Parathyroid adenoma (tissue), 2 donors: ENCODE results near the gene CARMIL3.
"Not testable (repeated sequence)": the region's sequence is repeated elsewhere in the genome, so short reads cannot be mapped to it uniquely, and the experiment has no call there.

ENCODE experiments used
- H2AFZ ChIP-seq: fragments of 300-600 bp; sonication (generic); one replicate; pipeline ENCODE4 v1.7.0; 2017; ENCODE audit warnings: antibody characterized with exemption, mild to moderate bottlenecking
- H3K27ac ChIP-seq: fragments of 300-600 bp; sonication (generic); one replicate; pipeline ENCODE4 v1.7.0; 2017
- H3K27me3 ChIP-seq: fragments of 300-600 bp; sonication (generic); one replicate; pipeline ENCODE4 v1.7.0; 2017; ENCODE audit warnings: low read length; ENCODE audit not compliant: control insufficient read depth, insufficient read depth
- H3K36me3 ChIP-seq: fragments of 300-600 bp; sonication (generic); one replicate; pipeline ENCODE4 v1.7.0; 2017; ENCODE audit warnings: low read length; ENCODE audit not compliant: control insufficient read depth, insufficient read depth
- H3K4me1 ChIP-seq: fragments of 300-600 bp; sonication (generic); one replicate; pipeline ENCODE4 v1.7.0; 2017; ENCODE audit warnings: control low read depth
- H3K4me2 ChIP-seq: fragments of 300-600 bp; sonication (generic); one replicate; pipeline ENCODE4 v1.7.0; 2017; ENCODE audit warnings: low read length
- H3K4me3 ChIP-seq: fragments of 300-600 bp; sonication (generic); one replicate; pipeline ENCODE4 v1.7.0; 2017; ENCODE audit warnings: low read depth, low read length
- H3K79me2 ChIP-seq: fragments of 300-600 bp; sonication (generic); one replicate; pipeline ENCODE4 v1.7.0; 2017; ENCODE audit warnings: control low read depth
- H3K9ac ChIP-seq: fragments of 300-600 bp; sonication (generic); one replicate; pipeline ENCODE4 v1.7.0; 2017; ENCODE audit warnings: mild to moderate bottlenecking
- H3K9me3 ChIP-seq: fragments of 300-600 bp; sonication (generic); one replicate; pipeline ENCODE4 v1.7.0; 2017; ENCODE audit warnings: low read length; ENCODE audit not compliant: control insufficient read depth
- TF ChIP-seq, protein P1 (sequence below): fragments of 300-600 bp; sonication (generic); IDR thresholded peaks from one replicate; pipeline ENCODE4 v1.7.0; 2017; ENCODE audit warnings: antibody characterized with exemption, mild to moderate bottlenecking
- donor health status: primary hyperparathyroidism.

CARMIL3 gene

GRCh38 chr14:24013654-24014514 lies 37.9 kb upstream of the CARMIL3 start:
- TF ChIP-seq, protein P1, sequence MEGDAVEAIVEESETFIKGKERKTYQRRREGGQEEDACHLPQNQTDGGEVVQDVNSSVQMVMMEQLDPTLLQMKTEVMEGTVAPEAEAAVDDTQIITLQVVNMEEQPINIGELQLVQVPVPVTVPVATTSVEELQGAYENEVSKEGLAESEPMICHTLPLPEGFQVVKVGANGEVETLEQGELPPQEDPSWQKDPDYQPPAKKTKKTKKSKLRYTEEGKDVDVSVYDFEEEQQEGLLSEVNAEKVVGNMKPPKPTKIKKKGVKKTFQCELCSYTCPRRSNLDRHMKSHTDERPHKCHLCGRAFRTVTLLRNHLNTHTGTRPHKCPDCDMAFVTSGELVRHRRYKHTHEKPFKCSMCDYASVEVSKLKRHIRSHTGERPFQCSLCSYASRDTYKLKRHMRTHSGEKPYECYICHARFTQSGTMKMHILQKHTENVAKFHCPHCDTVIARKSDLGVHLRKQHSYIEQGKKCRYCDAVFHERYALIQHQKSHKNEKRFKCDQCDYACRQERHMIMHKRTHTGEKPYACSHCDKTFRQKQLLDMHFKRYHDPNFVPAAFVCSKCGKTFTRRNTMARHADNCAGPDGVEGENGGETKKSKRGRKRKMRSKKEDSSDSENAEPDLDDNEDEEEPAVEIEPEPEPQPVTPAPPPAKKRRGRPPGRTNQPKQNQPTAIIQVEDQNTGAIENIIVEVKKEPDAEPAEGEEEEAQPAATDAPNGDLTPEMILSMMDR = peak; percentile 96
- no peak overlapping the region for H3K27ac ChIP-seq
- no peak overlapping the region for H3K4me2 ChIP-seq
- H3K27me3 ChIP-seq = no peaks in the 10 kb centered on the region
- H3K79me2 ChIP-seq = no peaks in the 10 kb centered on the region
- H3K9me3 ChIP-seq = no peaks in the 10 kb centered on the region
- no peaks in the 10 kb centered on the region for H3K36me3 ChIP-seq
- H2AFZ ChIP-seq = no peak overlapping the region
- H3K4me1 ChIP-seq = no peaks in the 10 kb centered on the region
- H3K4me3 ChIP-seq = no peak overlapping the region
- no peak overlapping the region for H3K9ac ChIP-seq

DNA sequence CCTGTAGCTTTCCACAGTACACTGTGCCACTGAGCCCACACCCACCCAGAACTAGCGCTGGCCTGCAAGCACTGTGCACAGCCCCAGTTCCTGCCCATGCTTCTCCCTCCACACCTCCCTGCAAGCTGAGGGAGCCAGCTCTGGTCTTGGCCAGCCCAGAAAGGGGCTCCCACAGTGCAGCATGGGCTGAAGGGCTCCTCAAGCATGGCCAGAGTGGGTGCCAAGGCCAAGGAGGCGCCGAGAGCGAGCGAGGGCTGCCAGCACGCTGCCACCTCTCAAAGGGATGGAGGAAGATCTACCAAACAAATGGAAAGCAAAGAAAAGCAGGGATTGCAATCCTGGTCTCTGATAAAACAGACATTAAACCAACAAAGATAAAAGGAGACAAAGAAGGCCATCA lies 36.1 kb upstream of the CARMIL3 start:
- H3K4me1 ChIP-seq = not testable (repeated sequence)

DNA sequence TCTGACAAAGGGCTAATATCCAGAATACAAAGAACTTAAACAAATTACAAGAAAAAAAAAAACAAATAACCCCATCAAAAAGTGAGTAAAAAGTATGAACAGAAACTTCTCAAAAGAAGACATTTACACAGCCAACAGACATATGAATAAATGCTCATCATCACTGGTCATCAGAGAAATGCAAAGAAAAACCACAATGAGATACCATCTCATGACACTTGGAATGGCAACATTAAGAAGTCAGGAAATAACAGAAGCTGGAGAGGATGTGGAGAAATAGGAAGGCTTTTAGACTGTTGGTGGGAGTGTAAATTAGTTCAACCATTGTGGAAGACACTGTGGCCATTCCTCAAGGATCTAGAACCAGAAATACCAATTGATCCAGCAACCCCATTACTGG lies 32.8 kb upstream of the CARMIL3 start:
- not testable (repeated sequence) for H3K79me2 ChIP-seq, H3K9ac ChIP-seq, H2AFZ ChIP-seq, H3K27ac ChIP-seq, H3K4me2 ChIP-seq, H3K4me1 ChIP-seq, H3K4me3 ChIP-seq, H3K9me3 ChIP-seq, H3K27me3 ChIP-seq, H3K36me3 ChIP-seq

More for the DNA sequence above, 36.1 kb upstream of the CARMIL3 start:
- H3K27ac ChIP-seq, H3K9ac ChIP-seq, H3K4me3 ChIP-seq, H3K9me3 ChIP-seq, H3K79me2 ChIP-seq, H3K36me3 ChIP-seq, H3K27me3 ChIP-seq, H3K4me2 ChIP-seq, H2AFZ ChIP-seq: not testable (repeated sequence)

DNA sequence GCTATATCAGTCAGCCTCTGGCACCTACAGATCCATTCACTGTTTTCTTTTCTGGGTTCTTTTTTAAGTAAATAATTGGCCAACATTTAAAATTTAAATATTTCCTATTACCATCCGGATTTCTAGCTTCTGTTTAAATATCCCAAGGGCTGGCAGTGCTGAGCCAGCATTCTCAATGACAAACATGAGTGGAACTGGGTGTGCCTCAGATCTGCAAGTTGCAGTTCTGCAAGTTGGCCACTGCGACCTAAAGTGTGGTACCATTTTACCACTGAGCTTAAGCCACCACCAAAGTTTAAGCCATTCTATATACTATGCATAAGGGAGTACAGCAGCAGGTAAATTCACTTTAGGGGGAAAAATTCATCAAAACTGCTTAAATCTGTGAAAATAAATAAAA lies 31.9 kb upstream of the CARMIL3 start:
- H3K79me2 ChIP-seq, H3K27me3 ChIP-seq, H3K36me3 ChIP-seq, H3K27ac ChIP-seq, H3K9me3 ChIP-seq, H3K4me2 ChIP-seq, H3K4me3 ChIP-seq, H2AFZ ChIP-seq, H3K9ac ChIP-seq, H3K4me1 ChIP-seq: not testable (repeated sequence)

- not testable (repeated sequence) for H3K9ac ChIP-seq, H3K27ac ChIP-seq, H3K27me3 ChIP-seq, H3K4me3 ChIP-seq, H3K9me3 ChIP-seq, H3K36me3 ChIP-seq, H3K4me1 ChIP-seq, H3K4me2 ChIP-seq, H2AFZ ChIP-seq, H3K79me2 ChIP-seq
Observed at GRCh38 chr14:24020520-24020919, 31.3 kb upstream of the CARMIL3 start.

DNA sequence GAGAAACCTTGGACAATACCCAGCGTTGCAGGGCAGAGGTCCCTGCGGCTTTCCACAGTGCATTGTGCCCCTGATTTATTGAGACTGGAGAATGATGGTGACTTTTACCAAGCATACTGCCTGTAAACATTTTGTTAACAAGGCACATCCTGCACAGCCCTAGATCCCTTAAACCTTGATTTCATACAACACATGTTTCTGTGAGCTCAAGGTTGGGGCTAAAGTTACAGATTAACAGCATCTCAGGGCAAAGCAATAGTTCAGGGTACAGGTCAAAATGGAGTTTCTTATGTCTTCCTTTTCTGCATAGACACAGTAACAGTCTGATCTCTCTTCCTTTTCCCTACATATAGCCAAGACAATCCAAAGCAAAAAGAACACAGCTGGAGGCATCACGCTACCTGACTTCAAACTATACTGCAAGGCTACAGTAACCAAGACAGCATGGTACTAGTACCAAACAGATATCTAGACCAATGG lies 26.8 kb upstream of the CARMIL3 start:
- H3K9me3 ChIP-seq, H3K4me1 ChIP-seq, H3K4me2 ChIP-seq, H3K4me3 ChIP-seq, H3K79me2 ChIP-seq, H3K9ac ChIP-seq, H3K27ac ChIP-seq, H3K27me3 ChIP-seq, H3K36me3 ChIP-seq, H2AFZ ChIP-seq: not testable (repeated sequence)

GRCh38 chr14:24029687-24030086 lies 22.1 kb upstream of the CARMIL3 start:
- not testable (repeated sequence) for H3K9ac ChIP-seq, H3K27ac ChIP-seq, H3K79me2 ChIP-seq, H3K9me3 ChIP-seq, H2AFZ ChIP-seq, H3K36me3 ChIP-seq, H3K4me1 ChIP-seq, H3K4me2 ChIP-seq, H3K4me3 ChIP-seq, H3K27me3 ChIP-seq

- not testable (repeated sequence) for H2AFZ ChIP-seq, H3K79me2 ChIP-seq, H3K9me3 ChIP-seq, H3K4me1 ChIP-seq, H3K36me3 ChIP-seq, H3K4me3 ChIP-seq, H3K27ac ChIP-seq, H3K4me2 ChIP-seq, H3K9ac ChIP-seq, H3K27me3 ChIP-seq
Observed at GRCh38 chr14:24031331-24031730, 20.5 kb upstream of the CARMIL3 start.
